H1 (cell line): ENCODE data around the gene CELF4. TPM values are rescaled to one million over a fixed set of nuclear protein-coding genes. Genes with fewer than 3 reads are reported as not detected.

Source experiments
- CTCF ChIA-PET: fragments of 300-600 bp; sonication (Branson Sonifier 250); formaldehyde crosslinking; loops from one replicate; lab custom pipeline; 2021; ENCODE audit not compliant: partially characterized antibody; lab: Charles Lee
- POLR2A ChIA-PET: fragments of 300-600 bp; sonication (Branson Sonifier 250); formaldehyde crosslinking; loops from one replicate; lab custom pipeline; 2021; ENCODE audit warnings: inconsistent platforms; ENCODE audit not compliant: partially characterized antibody; lab: Charles Lee
- DNase-seq, 2 experiments: peaks; one replicate each; pipeline versions ENCODE4 v3.0.0 to v3.0.0-alpha.2; 2010 to 2022; ENCODE audit warnings: low spot score in 2 of 2, low read depth in 1 of 2, mixed read lengths in 1 of 2
- FAIRE-seq: peaks from 2 replicates; lab custom pipeline; 2011; peaks lifted over from hg19 to GRCh38; lab: Jason Lieb, UNC
- H2AFZ ChIP-seq: 2 replicates; pipeline ENCODE4 v1.8.1; 2012; ENCODE audit warnings: low read length, inconsistent platforms
- H2AK5ac ChIP-seq: 2 replicates; pipeline ENCODE4 v1.6.1; 2013; ENCODE audit warnings: low read depth, low read length
- H2BK120ac ChIP-seq: replicated peaks from 2 replicates; pipeline ENCODE3; 2013; ENCODE audit warnings: low read depth, low read length, inconsistent platforms
- H2BK12ac ChIP-seq: 2 replicates; pipeline ENCODE4 v1.6.1; 2013; ENCODE audit warnings: low read depth, low read length
- H2BK15ac ChIP-seq: 2 replicates; pipeline ENCODE4 v1.6.1; 2013; ENCODE audit warnings: low read length
- H2BK20ac ChIP-seq: 2 replicates; pipeline ENCODE4 v1.6.1; 2013; ENCODE audit warnings: low read length
- H2BK5ac ChIP-seq: 2 replicates; pipeline ENCODE4 v1.6.1; 2013; ENCODE audit warnings: low read depth, low read length
- H3K14ac ChIP-seq: 2 replicates; pipeline ENCODE4 v1.6.1; 2013; ENCODE audit warnings: inconsistent platforms; ENCODE audit not compliant: insufficient read length
- H3K18ac ChIP-seq: 2 replicates; pipeline ENCODE4 v1.6.1; 2013; ENCODE audit warnings: low read length; ENCODE audit errors: extremely low read depth
- H3K23ac ChIP-seq: 2 replicates; pipeline ENCODE4 v1.6.1; 2013; ENCODE audit warnings: inconsistent platforms; ENCODE audit not compliant: insufficient read length
- H3K23me2 ChIP-seq: 2 replicates; pipeline ENCODE4 v1.6.1; 2013; ENCODE audit warnings: low read depth, low read length
- H3K27ac ChIP-seq: 2 replicates; pipeline ENCODE4 v1.6.1; 2011; ENCODE audit warnings: low read depth, low read length, inconsistent platforms
- H3K27me3 ChIP-seq, 4 experiments: replicated peaks in 1 of 4; 1 replicate in 1 of 4; 2 replicates in 3 of 4; pipeline versions ENCODE4 v1.6.1 to v1.8.1; 2011 to 2013; ENCODE audit warnings: low read length in 3 of 4, mild to moderate bottlenecking in 3 of 4, inconsistent platforms in 2 of 4, mixed read lengths in 2 of 4, moderate library complexity in 1 of 4; ENCODE audit not compliant: control insufficient read depth in 3 of 4, insufficient read depth in 3 of 4; ENCODE audit errors: extremely low read depth in 1 of 4
- H3K36me3 ChIP-seq, 4 experiments: 2 replicates each; pipeline versions ENCODE4 v1.6.1 to v1.8.1; 2011 to 2013; ENCODE audit warnings: mild to moderate bottlenecking in 4 of 4, low read length in 3 of 4, moderate library complexity in 2 of 4, control low read depth in 1 of 4, inconsistent platforms in 1 of 4; ENCODE audit not compliant: insufficient read depth in 4 of 4, control insufficient read depth in 2 of 4
- H3K4ac ChIP-seq: replicated peaks from 2 replicates; pipeline ENCODE3; 2013; ENCODE audit warnings: low read length, low read depth, mixed read lengths, inconsistent platforms; ENCODE audit not compliant: insufficient read length
- H3K4me1 ChIP-seq, 4 experiments: replicated peaks in 1 of 4; 1 replicate in 1 of 4; 2 replicates in 3 of 4; pipeline versions ENCODE4 v1.6.1 to v1.8.1; 2011 to 2013; ENCODE audit warnings: low read length in 3 of 4, inconsistent platforms in 2 of 4, mixed read lengths in 1 of 4; ENCODE audit not compliant: insufficient read depth in 4 of 4, control insufficient read depth in 3 of 4
- H3K4me2 ChIP-seq, 2 experiments: 2 replicates each; pipeline versions ENCODE4 v1.6.1 to v1.8.1; 2011 to 2013; ENCODE audit warnings: low read depth in 2 of 2, low read length in 2 of 2, control low read depth in 1 of 2, inconsistent platforms in 1 of 2, mild to moderate bottlenecking in 1 of 2; ENCODE audit not compliant: insufficient read depth in 1 of 2
- H3K4me3 ChIP-seq, 4 experiments: fragments of 200-600, 300-600 bp in 1 of 4; sonication (generic), shearing (Covaris generic), sonication (Bioruptor Twin) in 1 of 4; 2 replicates each; pipeline versions ENCODE4 v1.5.1 to v1.8.1; 2011 to 2016; ENCODE audit warnings: low read length in 4 of 4, low read depth in 3 of 4, control low read depth in 2 of 4, inconsistent platforms in 2 of 4, mild to moderate bottlenecking in 2 of 4, mixed read lengths in 1 of 4, moderate library complexity in 1 of 4; ENCODE audit not compliant: insufficient read depth in 2 of 4; ENCODE audit errors: extremely low read depth in 1 of 4
- H3K56ac ChIP-seq: replicated peaks from 2 replicates; pipeline ENCODE3; 2013; ENCODE audit warnings: low read depth, mild to moderate bottlenecking, mixed read lengths, low read length, inconsistent platforms; ENCODE audit not compliant: insufficient read length
- H3K79me1 ChIP-seq: 2 replicates; pipeline ENCODE4 v1.6.1; 2013; ENCODE audit warnings: low read depth, low read length, control low read depth
- H3K79me2 ChIP-seq, 2 experiments: 2 replicates each; pipeline versions ENCODE4 v1.6.1 to v1.8.1; 2012 to 2013; ENCODE audit warnings: low read length in 2 of 2, mild to moderate bottlenecking in 2 of 2, inconsistent platforms in 1 of 2; ENCODE audit not compliant: insufficient read depth in 2 of 2, control insufficient read depth in 1 of 2
- H3K9ac ChIP-seq, 4 experiments: replicated peaks in 1 of 4; 1 replicate in 1 of 4; 2 replicates in 3 of 4; pipeline versions ENCODE4 v1.6.1 to v1.8.1; 2011 to 2013; ENCODE audit warnings: low read depth in 3 of 4, low read length in 3 of 4, control low read depth in 2 of 4, mild to moderate bottlenecking in 2 of 4, moderate library complexity in 2 of 4, inconsistent platforms in 1 of 4; ENCODE audit errors: extremely low read depth in 1 of 4
- H3K9me3 ChIP-seq, 2 experiments: 2 replicates each; pipeline versions ENCODE4 v1.6.1 to v1.8.1; 2012 to 2013; ENCODE audit warnings: mild to moderate bottlenecking in 2 of 2, moderate library complexity in 2 of 2, control low read depth in 1 of 2, inconsistent platforms in 1 of 2, low read depth in 1 of 2, low read length in 1 of 2, mixed read lengths in 1 of 2; ENCODE audit not compliant: insufficient read depth in 2 of 2
- H4K20me1 ChIP-seq, 2 experiments: replicated peaks in 1 of 2; 2 replicates each; pipeline versions ENCODE3 to v1.8.1; 2011 to 2013; ENCODE audit warnings: inconsistent platforms in 2 of 2, low read length in 2 of 2, mild to moderate bottlenecking in 1 of 2; ENCODE audit not compliant: insufficient read depth in 2 of 2, control insufficient read depth in 1 of 2
- H4K5ac ChIP-seq: 2 replicates; pipeline ENCODE4 v1.6.1; 2013; ENCODE audit warnings: low read length, low read depth, mixed read lengths, inconsistent platforms; ENCODE audit not compliant: insufficient read length
- H4K8ac ChIP-seq: 2 replicates; pipeline ENCODE4 v1.8.0; 2013; ENCODE audit warnings: mild to moderate bottlenecking, moderate library complexity, low read length, inconsistent platforms; ENCODE audit not compliant: insufficient read depth; ENCODE audit errors: extremely low read depth
- H4K91ac ChIP-seq: replicated peaks from 2 replicates; pipeline ENCODE3; 2013; ENCODE audit warnings: low read length, mixed read lengths, inconsistent platforms; ENCODE audit not compliant: insufficient read length
- CBX8 ChIP-seq: fragments of 300-800, 300-1000 bp; sonication (generic); IDR thresholded peaks from 2 replicates; pipeline ENCODE4 v1.7.1; 2016; ENCODE audit warnings: low read depth, low read length, borderline replicate concordance
- GTF2F1 ChIP-seq: IDR thresholded peaks from 2 replicates; pipeline ENCODE4 v1.6.1; 2012; ENCODE audit warnings: low read depth, low read length, improper control_type of control experiment, borderline replicate concordance
- HDAC2 ChIP-seq, 2 experiments: fragments of 300-600 bp in 1 of 2; sonication (generic) in 1 of 2; IDR thresholded peaks; 2 replicates each; pipeline ENCODE4 v1.6.1; 2011 to 2012; ENCODE audit warnings: low read depth in 2 of 2, low read length in 2 of 2, mild to moderate bottlenecking in 2 of 2, moderate library complexity in 2 of 2, borderline replicate concordance in 1 of 2, inconsistent platforms in 1 of 2
- MAFK ChIP-seq: IDR thresholded peaks from 2 replicates; pipeline ENCODE4 v1.6.1; 2012; ENCODE audit warnings: low read depth, mild to moderate bottlenecking, improper control_type of control experiment, low read length
- RAD21 ChIP-seq, 2 experiments: IDR thresholded peaks in 1 of 2; conservative IDR thresholded peaks in 1 of 2; 2 replicates each; pipeline ENCODE4 v1.6.1; 2011; ENCODE audit warnings: low read depth in 2 of 2, low read length in 2 of 2, improper control_type of control experiment in 1 of 2, inconsistent platforms in 1 of 2, mild to moderate bottlenecking in 1 of 2, moderate library complexity in 1 of 2
- RNF2 ChIP-seq: fragments of 200-900, 300-1000 bp; sonication (generic); IDR thresholded peaks from 2 replicates; pipeline ENCODE4 v1.7.1; 2016; ENCODE audit warnings: borderline replicate concordance, low read depth, mild to moderate bottlenecking, antibody characterized with exemption, low read length; ENCODE audit not compliant: poor library complexity, severe bottlenecking; ENCODE audit errors: missing control alignments
- SIN3A ChIP-seq, 2 experiments: IDR thresholded peaks in 1 of 2; conservative IDR thresholded peaks in 1 of 2; 2 replicates each; pipeline ENCODE4 v1.6.1; 2011 to 2012; ENCODE audit warnings: low read length in 2 of 2, improper control_type of control experiment in 1 of 2, low read depth in 1 of 2, mild to moderate bottlenecking in 1 of 2
- ZNF274 ChIP-seq: IDR thresholded peaks from 2 replicates; pipeline ENCODE4 v1.7.0; 2012; ENCODE audit warnings: low read length, borderline replicate concordance; ENCODE audit errors: extremely low read depth
- WGBS, 2 experiments: shearing (Covaris generic) in 1 of 2; methylation state at CpG; one replicate each; pipeline versions ENCODE4 v1.1.6 to v1.1.7; 2013 to 2015; ENCODE audit warnings: low lambda C conversion rate in 2 of 2, mixed read lengths in 2 of 2, inconsistent platforms in 1 of 2, low coverage in 1 of 2, missing lambda C conversion rate in 1 of 2; ENCODE audit not compliant: insufficient replicate concordance in 2 of 2, insufficient coverage in 1 of 2, insufficient read length in 1 of 2; ENCODE audit errors: extremely low coverage in 1 of 2, missing lambda C conversion rate in 1 of 2; 5-methylcytosine and 5-hydroxymethylcytosine counted together
- polyA plus RNA-seq, 7 experiments: library from polyadenylated mRNA; depleted of rRNA in 3 of 7; stranded (reverse) in 5 of 7; unstranded in 2 of 7; fragments of >200 nt in 5 of 7; fragments of 200-250 nt in 2 of 7; gene quantifications; 1 replicate in 5 of 7; 2 replicates in 1 of 7; 4 replicates in 1 of 7; pipeline versions ENCODE4 v1.2.1 to v1.2.3, GENCODE V29; 2011 to 2013; ENCODE audit warnings: missing spikeins in 2 of 7, mixed read lengths in 2 of 7
- total RNA-seq: library from RNA; stranded (reverse); fragmentation: NEBNext Ultra II Directional; extraction: Animal tissue kit (Norgen Biotek cat#: 25700); gene quantifications from 2 replicates; pipeline ENCODE4 v1.2.1, GENCODE V29; 2021
- TF ChIP-seq, protein P1 (sequence below): IDR thresholded peaks from 2 replicates; pipeline ENCODE4 v1.6.1; 2011; ENCODE audit warnings: low read length, improper control_type of control experiment

CELF4 gene
- total and polyA plus RNA-seq, 2 of the 8 experiments (the other 6 are each of a cell fraction or from before 2014, with no cell fraction given): 1.6 to 3.4 TPM

DNA sequence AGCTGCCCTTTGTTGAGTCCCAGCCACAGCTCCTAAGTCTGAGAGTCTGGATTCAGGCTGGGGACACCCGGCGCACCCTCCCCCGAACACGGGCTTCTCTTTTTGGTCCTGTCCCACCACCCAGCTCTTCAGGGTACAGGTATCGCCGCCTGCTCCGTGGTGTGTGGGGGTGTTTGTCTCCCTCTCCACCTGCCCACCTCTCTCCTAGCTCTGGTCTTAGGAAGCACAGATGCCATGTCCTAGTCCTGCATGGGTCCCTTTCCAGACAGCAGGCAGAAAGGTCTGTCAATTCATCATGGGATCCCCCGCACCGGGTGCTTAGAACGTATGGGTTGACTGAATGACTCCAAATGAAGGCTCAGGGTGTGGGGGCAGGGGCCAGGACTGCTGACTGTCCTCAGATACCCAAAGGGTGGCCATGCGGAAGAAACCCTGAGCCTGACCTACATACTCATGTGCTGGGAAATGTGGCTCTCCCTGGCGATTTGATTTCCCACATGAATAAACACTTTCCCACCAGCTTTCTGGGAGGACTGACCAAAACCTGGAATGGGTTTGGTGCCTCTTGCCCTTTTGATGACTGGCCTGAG, 156.8 kb downstream of the CELF4 start:
- no peak overlapping the region for H4K91ac ChIP-seq
- FAIRE-seq (no peak), DNase-seq (no peak)
- H3K4me2 ChIP-seq: no peak overlapping the region
- H4K20me1 ChIP-seq: no peaks in the 10 kb centered on the region
- no peak overlapping the region for H3K27ac ChIP-seq
- H3K9me3 ChIP-seq: no peaks in the 10 kb centered on the region
- no peak overlapping the region for H2BK15ac ChIP-seq
- WGBS, 2 experiments: 91% methylated on average over 12 of the region's 12 CpGs; no CpG with 5 or more reads in 1 of the 2 experiments
- H3K23ac ChIP-seq: no peak overlapping the region
- H3K9ac ChIP-seq: no peak overlapping the region
- no peak overlapping the region for H3K4ac ChIP-seq
- H2BK20ac ChIP-seq: no peak overlapping the region
- no peak overlapping the region for H2AFZ ChIP-seq
- no peak overlapping the region for H2BK12ac ChIP-seq
- H4K5ac ChIP-seq: no peak overlapping the region
- H2BK5ac ChIP-seq: no peak overlapping the region
- H2AK5ac ChIP-seq: no peak overlapping the region
- no peaks in the 10 kb centered on the region for H3K36me3 ChIP-seq
- H3K4me1 ChIP-seq: peaks cover 0 to 10% (median 5%) of the 10 kb centered on the region in 4 experiments; a peak in 5 of 7 replicates
- H4K8ac ChIP-seq: no peak overlapping the region
- no peak overlapping the region for H3K14ac ChIP-seq
- H3K79me2 ChIP-seq: no peaks in the 10 kb centered on the region
- H3K56ac ChIP-seq: no peak overlapping the region
- peaks cover 0 to 3% (median 0%) of the 10 kb centered on the region in 4 experiments; a peak in 1 of 7 replicates for H3K27me3 ChIP-seq
- no peak overlapping the region for H3K4me3 ChIP-seq
- ChIA-PET CTCF (interaction anchor here (0.7 to 2.1 kb wide), 8 partner anchors 8 to 66 kb away, joined by 3 to 8 read pairs (median 4); no protein-coding TSS in a partner anchor), POLR2A (interaction anchor here (1.1 kb wide), 1 partner anchor 12 kb away, joined by 3 read pairs; no protein-coding TSS in a partner anchor)
- no peaks in the 10 kb centered on the region for H3K79me1 ChIP-seq
- no peak overlapping the region for H3K18ac ChIP-seq
- no peak overlapping the region for H2BK120ac ChIP-seq
- 0 out of 2 replicates have a peak, but pooled peaks cover 2% of the 10 kb centered on the region for H3K23me2 ChIP-seq
- no peak for TF ChIP-seq ZNF274
- TF ChIP-seq SIN3A (conservative IDR thresholded peaks at IDR 0.05 in 1 of 2, IDR thresholded peaks at IDR 0.05 in 1 of 2; ENCODE audit: low read depth in 1 of 2, low read length in 2 of 2): no peak
- TF ChIP-seq RNF2: no peak
- no peak for TF ChIP-seq CBX8
- no peak for TF ChIP-seq RAD21 (IDR thresholded peaks at IDR 0.05 in 1 of 2, conservative IDR thresholded peaks at IDR 0.05 in 1 of 2; ENCODE audit: low read depth in 2 of 2, low read length in 2 of 2)
- TF ChIP-seq, protein P1, sequence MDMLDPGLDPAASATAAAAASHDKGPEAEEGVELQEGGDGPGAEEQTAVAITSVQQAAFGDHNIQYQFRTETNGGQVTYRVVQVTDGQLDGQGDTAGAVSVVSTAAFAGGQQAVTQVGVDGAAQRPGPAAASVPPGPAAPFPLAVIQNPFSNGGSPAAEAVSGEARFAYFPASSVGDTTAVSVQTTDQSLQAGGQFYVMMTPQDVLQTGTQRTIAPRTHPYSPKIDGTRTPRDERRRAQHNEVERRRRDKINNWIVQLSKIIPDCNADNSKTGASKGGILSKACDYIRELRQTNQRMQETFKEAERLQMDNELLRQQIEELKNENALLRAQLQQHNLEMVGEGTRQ: no peak
- no peak for TF ChIP-seq GTF2F1
- TF ChIP-seq MAFK: no peak
- no peak for TF ChIP-seq HDAC2 (IDR thresholded peaks at IDR 0.05; ENCODE audit: borderline replicate concordance in 1 of 2, low read depth in 2 of 2, low read length in 2 of 2)
